Measurements from ENCODE around the gene DNAH11. TPM values are rescaled to one million over a fixed set of nuclear protein-coding genes. Genes with fewer than 3 reads are reported as not detected.

DNAH11 gene
- polyA plus RNA-seq (2013) = 0.17 and 0.38 TPM in 2 replicates

- Histone ChIP-seq H3K27me3 (ENCODE audit: insufficient read depth, low read length) (no peaks in the 10 kb centered on the region), H3K14ac (ENCODE audit: low read length) (no peak within 1 kb of the TSS), H2AK5ac (ENCODE audit: low read length) (no peak within 1 kb of the TSS), H2AFZ (ENCODE audit: insufficient read depth, low read length, poor library complexity) (peak within 1 kb of the TSS; percentile 58), H3K4me3 (ENCODE audit: low read depth, low read length) (peak within 1 kb of the TSS; percentile 72), H4K8ac (ENCODE audit: low read depth, low read length) (no peak within 1 kb of the TSS), H3K79me1 (ENCODE audit: low read length) (peaks cover under 1% of the 10 kb centered on the region), H3K4me1 (ENCODE audit: control insufficient read depth in 1 of 2, insufficient read depth in 2 of 2, low read length in 2 of 2) (peaks cover 3 to 5% of the 10 kb centered on the region in 2 experiments), H3K79me2 (ENCODE audit: control insufficient read depth, insufficient read depth, low read length, poor library complexity) (no peaks in the 10 kb centered on the region), H3K9ac (ENCODE audit: low read length) (peak within 1 kb of the TSS; percentile 57), H2BK120ac (ENCODE audit: insufficient read depth, low read length, poor library complexity) (no peak within 1 kb of the TSS), H4K12ac (ENCODE audit: low read depth, low read length) (no peak within 1 kb of the TSS), H3K23ac (ENCODE audit: low read length) (no peak within 1 kb of the TSS), H3K9me3 (ENCODE audit: insufficient read depth, low read depth, low read length) (peaks cover 3% of the 10 kb centered on the region), H3K4ac (ENCODE audit: low read depth, low read length) (no peak within 1 kb of the TSS), H3K18ac (ENCODE audit: low read length) (no peak within 1 kb of the TSS), H4K91ac (ENCODE audit: low read depth, low read length) (no peak within 1 kb of the TSS), H2BK12ac (ENCODE audit: low read length) (no peak within 1 kb of the TSS), H2BK5ac (ENCODE audit: low read depth, low read length, poor library complexity) (no peak within 1 kb of the TSS), H3K4me2 (ENCODE audit: low read length) (peak within 1 kb of the TSS; percentile 98), H3K36me3 (ENCODE audit: control insufficient read depth in 1 of 2, insufficient read depth in 2 of 2, low read length in 2 of 2) (no peaks in the 10 kb centered on the region), H3K27ac (ENCODE audit: low read depth, low read length) (no peak within 1 kb of the TSS)
- no CpG with 5 or more reads among the region's 66 CpGs for WGBS (ENCODE audit: extremely low coverage, insufficient coverage, insufficient read length)
- peak; percentile 25 to 67 for DNase-seq
These were observed at the start of gene DNAH11 for GRCh38 chr7:21542891-21543527. TSS of gene DNAH11 (plus strand) at chr7:21543039. CDS start at chr7:21543246, 207 bp downstream.

DNA sequence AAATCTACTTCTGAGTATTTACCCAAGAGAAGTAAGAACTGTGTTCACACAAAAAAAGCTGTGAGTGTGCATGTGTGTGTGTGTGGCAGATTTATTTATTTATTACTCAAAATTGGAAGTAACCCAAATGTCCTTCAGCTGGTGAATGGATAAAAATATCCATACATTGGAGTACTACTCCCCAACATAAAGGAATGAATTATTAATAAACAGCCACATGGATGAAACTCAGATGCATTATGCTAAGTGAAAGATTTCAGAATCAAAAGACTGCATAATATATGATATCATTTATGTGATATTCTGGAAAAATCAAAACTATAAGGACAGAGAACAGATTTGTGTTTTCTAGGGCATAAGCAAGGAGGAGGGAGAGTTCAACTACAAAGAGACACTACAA is 47.1 kb upstream of the DNAH11 start:
- DNase-seq = no peak
- no peak overlapping the region for H3K4ac ChIP-seq (ENCODE audit: low read depth, low read length)
- no peaks in the 10 kb centered on the region for H3K79me1 ChIP-seq (ENCODE audit: low read length)
- no peaks in the 10 kb centered on the region for H3K4me1 ChIP-seq (ENCODE audit: control insufficient read depth in 1 of 2, insufficient read depth in 2 of 2, low read length in 2 of 2)
- no peak overlapping the region for H2BK5ac ChIP-seq (ENCODE audit: low read depth, low read length, poor library complexity)
- no peak overlapping the region for H2AFZ ChIP-seq (ENCODE audit: insufficient read depth, low read length, poor library complexity)
- no peak overlapping the region for H3K4me2 ChIP-seq (ENCODE audit: low read length)
- H3K79me2 ChIP-seq (ENCODE audit: control insufficient read depth, insufficient read depth, low read length, poor library complexity) = no peaks in the 10 kb centered on the region
- no peaks in the 10 kb centered on the region for H3K36me3 ChIP-seq (ENCODE audit: control insufficient read depth in 1 of 2, insufficient read depth in 2 of 2, low read length in 2 of 2)
- no peak overlapping the region for H3K9ac ChIP-seq (ENCODE audit: low read length)
- H3K27ac ChIP-seq (ENCODE audit: low read depth, low read length) = no peak overlapping the region
- H3K23ac ChIP-seq (ENCODE audit: low read length) = no peak overlapping the region
- H2BK120ac ChIP-seq (ENCODE audit: insufficient read depth, low read length, poor library complexity) = no peak overlapping the region
- H2BK12ac ChIP-seq (ENCODE audit: low read length) = no peak overlapping the region
- H3K27me3 ChIP-seq (ENCODE audit: insufficient read depth, low read length) = no peaks in the 10 kb centered on the region
- no peaks in the 10 kb centered on the region for H3K9me3 ChIP-seq (ENCODE audit: insufficient read depth, low read depth, low read length)
- H4K91ac ChIP-seq (ENCODE audit: low read depth, low read length) = no peak overlapping the region
- no peak overlapping the region for H2AK5ac ChIP-seq (ENCODE audit: low read length)
- H3K18ac ChIP-seq (ENCODE audit: low read length) = no peak overlapping the region
- H3K14ac ChIP-seq (ENCODE audit: low read length) = no peak overlapping the region
- no peak overlapping the region for H4K12ac ChIP-seq (ENCODE audit: low read depth, low read length)
- no peak overlapping the region for H3K4me3 ChIP-seq (ENCODE audit: low read depth, low read length)
- H4K8ac ChIP-seq (ENCODE audit: low read depth, low read length) = no peak overlapping the region

- Histone ChIP-seq H3K27ac (ENCODE audit: low read depth, low read length) (no peak overlapping the region), H3K27me3 (ENCODE audit: insufficient read depth, low read length) (no peaks in the 10 kb centered on the region), H3K79me2 (ENCODE audit: control insufficient read depth, insufficient read depth, low read length, poor library complexity) (no peaks in the 10 kb centered on the region), H2BK120ac (ENCODE audit: insufficient read depth, low read length, poor library complexity) (no peak overlapping the region), H3K4ac (ENCODE audit: low read depth, low read length) (no peak overlapping the region), H3K36me3 (ENCODE audit: control insufficient read depth in 1 of 2, insufficient read depth in 2 of 2, low read length in 2 of 2) (no peaks in the 10 kb centered on the region), H4K12ac (ENCODE audit: low read depth, low read length) (no peak overlapping the region), H3K4me2 (ENCODE audit: low read length) (no peak overlapping the region), H3K79me1 (ENCODE audit: low read length) (no peaks in the 10 kb centered on the region), H3K4me3 (ENCODE audit: low read depth, low read length) (no peak overlapping the region), H4K8ac (ENCODE audit: low read depth, low read length) (no peak overlapping the region), H2BK5ac (ENCODE audit: low read depth, low read length, poor library complexity) (no peak overlapping the region), H3K9me3 (ENCODE audit: insufficient read depth, low read depth, low read length) (no peaks in the 10 kb centered on the region), H3K4me1 (ENCODE audit: control insufficient read depth in 1 of 2, insufficient read depth in 2 of 2, low read length in 2 of 2) (no peaks in the 10 kb centered on the region), H3K18ac (ENCODE audit: low read length) (no peak overlapping the region), H4K91ac (ENCODE audit: low read depth, low read length) (no peak overlapping the region), H2AK5ac (ENCODE audit: low read length) (no peak overlapping the region), H2AFZ (ENCODE audit: insufficient read depth, low read length, poor library complexity) (no peak overlapping the region), H3K9ac (ENCODE audit: low read length) (no peak overlapping the region), H2BK12ac (ENCODE audit: low read length) (no peak overlapping the region), H3K14ac (ENCODE audit: low read length) (no peak overlapping the region), H3K23ac (ENCODE audit: low read length) (no peak overlapping the region)
- peak in 1 of 2 donors; percentile 53 for DNase-seq
These were observed 45.8 kb upstream of the DNAH11 start for GRCh38 chr7:21497072-21497471.

DNA sequence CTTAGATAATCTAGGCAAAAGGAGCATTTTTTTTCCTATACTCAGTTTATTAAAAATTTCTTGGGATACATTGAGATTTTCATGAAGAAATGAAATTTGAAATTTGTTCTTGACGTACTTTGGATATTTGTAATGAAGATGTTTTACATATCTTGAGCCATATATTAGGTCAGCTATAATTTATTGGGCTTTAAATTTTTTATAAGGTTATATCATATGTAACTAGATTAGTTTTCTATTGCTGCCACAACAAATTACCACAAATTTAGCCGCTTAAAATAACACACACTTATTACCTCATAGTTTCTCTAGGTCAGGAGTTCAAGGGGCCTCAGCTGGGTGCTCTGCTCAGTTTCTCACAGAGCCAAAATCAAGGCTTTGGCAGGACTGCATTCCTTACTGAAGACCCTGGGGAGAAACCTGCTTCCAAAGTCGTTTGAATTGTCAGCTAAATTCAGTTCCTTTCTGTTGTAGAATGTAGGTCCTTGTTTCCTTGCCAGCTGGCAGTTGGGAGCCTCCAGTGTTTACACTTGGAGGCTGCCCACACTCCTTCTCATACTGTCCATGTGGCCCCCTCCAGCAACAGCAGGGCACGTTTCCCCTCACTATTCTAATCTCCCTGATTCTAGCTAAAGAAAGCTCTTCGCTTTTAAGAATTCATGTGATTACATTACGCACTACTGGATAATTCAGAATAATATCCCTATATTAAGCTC is 42.6 kb upstream of the DNAH11 start:
- no peak for DNase-seq
- H3K79me2 ChIP-seq (ENCODE audit: control insufficient read depth, insufficient read depth, low read length, poor library complexity) = no peaks in the 10 kb centered on the region
- H3K9ac ChIP-seq (ENCODE audit: low read length) = no peak overlapping the region
- no CpG with 5 or more reads among the region's 6 CpGs for WGBS (ENCODE audit: extremely low coverage, insufficient coverage, insufficient read length)
- no peak overlapping the region for H3K18ac ChIP-seq (ENCODE audit: low read length)
- H3K4me2 ChIP-seq (ENCODE audit: low read length) = no peak overlapping the region
- H3K4me1 ChIP-seq (ENCODE audit: control insufficient read depth in 1 of 2, insufficient read depth in 2 of 2, low read length in 2 of 2) = peaks cover 0 to 4% of the 10 kb centered on the region in 2 experiments
- H4K91ac ChIP-seq (ENCODE audit: low read depth, low read length) = no peak overlapping the region
- H4K8ac ChIP-seq (ENCODE audit: low read depth, low read length) = no peak overlapping the region
- no peak overlapping the region for H3K4ac ChIP-seq (ENCODE audit: low read depth, low read length)
- no peaks in the 10 kb centered on the region for H3K79me1 ChIP-seq (ENCODE audit: low read length)
- H4K12ac ChIP-seq (ENCODE audit: low read depth, low read length) = no peak overlapping the region
- no peak overlapping the region for H3K4me3 ChIP-seq (ENCODE audit: low read depth, low read length)
- no peaks in the 10 kb centered on the region for H3K9me3 ChIP-seq (ENCODE audit: insufficient read depth, low read depth, low read length)
- H2AK5ac ChIP-seq (ENCODE audit: low read length) = no peak overlapping the region
- no peaks in the 10 kb centered on the region for H3K36me3 ChIP-seq (ENCODE audit: control insufficient read depth in 1 of 2, insufficient read depth in 2 of 2, low read length in 2 of 2)
- H3K14ac ChIP-seq (ENCODE audit: low read length) = no peak overlapping the region
- H2AFZ ChIP-seq (ENCODE audit: insufficient read depth, low read length, poor library complexity) = no peak overlapping the region
- no peak overlapping the region for H2BK12ac ChIP-seq (ENCODE audit: low read length)
- H3K27ac ChIP-seq (ENCODE audit: low read depth, low read length) = no peak overlapping the region
- H3K23ac ChIP-seq (ENCODE audit: low read length) = no peak overlapping the region
- no peak overlapping the region for H2BK120ac ChIP-seq (ENCODE audit: insufficient read depth, low read length, poor library complexity)
- no peaks in the 10 kb centered on the region for H3K27me3 ChIP-seq (ENCODE audit: insufficient read depth, low read length)
- H2BK5ac ChIP-seq (ENCODE audit: low read depth, low read length, poor library complexity) = no peak overlapping the region

Measured in trophoblast cell (in vitro differentiated cells and primary cell).